Left ventricle myocardium superior (tissue), 1 donor: ENCODE results near the gene DGKI. TPM values are rescaled to one million over a fixed set of nuclear protein-coding genes. Genes with fewer than 3 reads are reported as not detected.
"Not testable (repeated sequence)": the region's sequence is repeated elsewhere in the genome, so short reads cannot be mapped to it uniquely, and the experiment has no call there.

Source experiments
- ATAC-seq: fragments of 200-7000 bp; cut with Tn5 transposase; one replicate; pipeline ENCODE4 v1.9.1; 2020; ENCODE audit warnings: mild to moderate bottlenecking, moderate library complexity
- DNase-seq: peaks from one replicate; pipeline ENCODE4 v3.0.0-alpha.2; 2020
- intact Hi-C: fragments of 100-400 bp; cut with micrococcal nuclease; formaldehyde crosslinking; loops from one replicate; pipeline ENCODE4 v1.11.0; 2022
- total RNA-seq: library from RNA; stranded (reverse); fragmentation: NEBNext Ultra II Directional; extraction: Animal tissue kit (Norgen Biotek cat#: 25700); gene quantifications from one replicate; pipeline ENCODE4 v1.2.1, GENCODE V29; 2021
- donor health status: DM: no; HTN: yes; CAD: no; lungs with severe emphysema.

DGKI gene
- total RNA-seq, 1 donor from 2014 or later: 0.47 TPM

GRCh38 chr7:137475966-137476365, 370.8 kb downstream of the DGKI start:
- ATAC-seq (no peak), DNase-seq (no peak)
- intact Hi-C loops: no loop called here

GRCh38 chr7:137474540-137475026, 372.2 kb downstream of the DGKI start:
- DNase-seq (peak; percentile 34), ATAC-seq (no peak)
- intact Hi-C loops: no loop called here

DNA sequence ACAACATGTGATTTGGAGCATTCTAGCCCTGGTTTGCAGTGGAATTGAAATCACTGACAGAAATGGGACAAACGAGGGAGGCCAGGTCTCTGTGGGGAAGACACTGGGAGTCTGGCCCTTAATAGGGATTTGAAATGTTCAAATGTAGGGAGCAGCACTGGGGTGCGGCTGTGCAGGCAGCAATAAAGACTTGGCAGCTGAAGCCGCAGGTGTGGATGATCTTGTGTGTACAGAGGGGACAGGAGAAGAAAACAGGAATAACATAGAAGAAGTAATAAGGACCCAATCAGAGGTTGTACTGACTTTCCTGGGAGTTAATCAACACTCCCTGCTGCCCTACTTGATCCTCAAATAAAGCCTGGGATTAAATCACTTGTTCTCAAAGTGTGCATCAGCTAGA, 375.6 kb downstream of the DGKI start:
- intact Hi-C loops: no loop called here
- no peak for ATAC-seq

DNA sequence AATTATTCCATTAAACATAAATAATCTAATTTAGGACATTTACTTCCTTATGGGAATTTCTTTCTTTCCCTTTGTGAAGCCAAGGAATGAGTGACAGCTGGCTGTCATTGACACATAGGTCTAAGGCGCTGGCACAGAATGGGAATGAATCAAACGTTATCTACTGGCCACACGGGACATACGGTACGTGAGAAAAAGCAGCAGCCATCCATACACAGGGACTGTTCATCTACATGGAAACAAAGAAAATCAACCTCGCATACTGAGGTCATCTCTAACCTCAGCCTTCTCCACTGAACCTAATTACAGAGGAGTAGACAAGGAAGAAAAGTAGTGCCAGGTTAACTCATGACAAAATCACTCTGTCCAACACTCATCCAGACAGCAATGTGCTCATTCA, 376.9 kb downstream of the DGKI start:
- no peak for DNase-seq
- no peak for ATAC-seq
- intact Hi-C loops: no loop called here

More for the DNA sequence above, 375.6 kb downstream of the DGKI start:
- no peak for DNase-seq

DNA sequence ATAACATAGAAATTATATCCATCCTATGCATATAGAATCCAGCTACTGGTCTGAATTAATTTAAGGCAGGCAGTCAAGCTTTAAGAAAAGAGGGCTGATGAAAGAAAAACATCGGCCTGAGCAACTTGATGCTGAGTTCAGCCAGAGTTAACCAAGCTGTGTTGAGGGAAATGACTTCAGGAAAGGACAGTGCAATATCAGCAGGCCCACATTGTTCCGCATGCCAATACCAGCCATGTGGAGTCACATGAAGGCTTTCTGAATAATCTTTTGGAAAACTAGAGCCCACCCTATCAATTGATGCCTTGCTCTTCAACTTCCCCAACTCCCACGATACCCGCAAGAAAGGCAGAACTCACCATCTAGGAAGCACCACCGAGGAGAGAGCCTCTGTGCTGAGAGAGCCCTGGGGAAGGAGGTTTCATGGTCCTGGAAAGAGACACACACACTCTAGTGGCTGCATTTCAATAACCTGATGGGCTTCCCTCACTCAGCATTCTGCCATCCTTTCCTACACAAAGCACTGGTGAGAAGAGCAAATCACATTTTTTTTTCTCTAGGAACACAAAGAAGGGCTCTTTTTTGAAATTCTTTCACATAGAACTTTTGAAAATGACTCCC, 377.5 kb downstream of the DGKI start:
- DNase-seq: no peak
- intact Hi-C loops: no loop called here
- ATAC-seq: no peak

GRCh38 chr7:137462847-137463246, 383.9 kb downstream of the DGKI start:
- ATAC-seq: no peak
- intact Hi-C loops: no loop called here
- no peak for DNase-seq

GRCh38 chr7:137462074-137462715, 384.6 kb downstream of the DGKI start:
- no peak for DNase-seq
- intact Hi-C loops: no loop called here

GRCh38 chr7:137458399-137458798, 388.4 kb downstream of the DGKI start:
- DNase-seq (no peak), ATAC-seq (no peak)
- intact Hi-C loops: no loop called here

More at GRCh38 chr7:137462074-137462715, 384.6 kb downstream of the DGKI start:
- ATAC-seq: no peak

DNA sequence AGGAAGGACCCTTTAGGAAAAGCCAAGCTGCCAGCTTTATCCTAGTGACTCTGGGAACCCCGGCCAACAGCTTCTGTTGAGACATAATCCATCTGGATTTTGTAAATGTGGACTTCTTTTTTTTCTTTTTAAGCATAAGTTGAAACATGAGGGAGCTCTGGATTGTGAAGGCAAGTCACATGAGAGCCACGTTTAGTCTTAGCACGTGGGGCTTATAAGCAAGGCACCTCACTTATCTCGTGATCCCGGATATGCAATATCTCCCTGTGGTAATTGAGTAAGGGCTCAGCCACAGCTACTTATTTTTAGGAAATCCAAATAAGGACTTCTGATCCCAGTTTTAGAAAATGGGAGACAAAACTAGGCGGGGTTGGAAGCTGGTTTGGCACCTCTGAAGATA, 392.0 kb downstream of the DGKI start:
- intact Hi-C loops: no loop called here
- DNase-seq (peak; percentile 38), ATAC-seq (peak; percentile 96)

- ATAC-seq (peak; percentile 72), DNase-seq (no peak)
- intact Hi-C loops: no loop called here
Observed at GRCh38 chr7:137454246-137454724, 392.5 kb downstream of the DGKI start.

DNA sequence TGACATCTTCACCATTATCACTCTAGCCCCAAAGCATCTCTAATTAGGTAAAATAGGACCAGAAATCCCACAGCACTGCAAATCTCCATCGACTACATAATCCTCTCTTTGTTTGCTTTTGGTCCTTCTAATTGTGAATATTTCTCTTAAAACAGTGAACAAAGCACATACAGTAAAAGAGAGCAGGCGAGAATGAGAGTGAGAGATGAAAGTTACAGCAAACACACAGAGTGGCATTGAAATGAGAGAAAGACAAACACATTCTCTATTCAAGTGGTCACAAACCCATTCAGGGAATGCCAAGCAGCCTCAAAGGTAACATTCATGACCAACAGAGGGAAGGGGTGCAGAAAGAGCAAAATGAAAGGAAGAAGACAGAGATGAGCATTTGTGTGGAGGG, 393.4 kb downstream of the DGKI start:
- no peak for DNase-seq
- no peak for ATAC-seq
- intact Hi-C loops: no loop called here

DNA sequence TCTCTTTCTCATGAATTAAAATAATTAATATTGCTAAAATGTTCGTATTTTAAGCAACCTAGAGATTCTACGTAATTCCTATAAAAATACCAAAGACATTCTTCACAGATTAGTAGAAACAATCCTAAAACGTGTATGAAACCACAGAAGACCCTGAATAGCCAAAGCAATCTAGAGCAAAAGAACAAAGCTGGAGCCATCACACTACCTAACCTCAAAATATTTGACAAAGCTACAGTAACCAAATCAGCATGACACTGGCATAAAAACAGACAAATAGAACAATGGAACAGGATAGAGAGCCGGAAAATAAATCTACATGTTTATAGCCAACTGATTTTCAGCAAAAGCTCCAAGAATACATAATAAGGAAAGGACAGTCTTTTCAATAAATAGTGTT, 397.8 kb downstream of the DGKI start:
- ATAC-seq (no peak), DNase-seq (no peak)
- intact Hi-C loops: no loop called here

DNA sequence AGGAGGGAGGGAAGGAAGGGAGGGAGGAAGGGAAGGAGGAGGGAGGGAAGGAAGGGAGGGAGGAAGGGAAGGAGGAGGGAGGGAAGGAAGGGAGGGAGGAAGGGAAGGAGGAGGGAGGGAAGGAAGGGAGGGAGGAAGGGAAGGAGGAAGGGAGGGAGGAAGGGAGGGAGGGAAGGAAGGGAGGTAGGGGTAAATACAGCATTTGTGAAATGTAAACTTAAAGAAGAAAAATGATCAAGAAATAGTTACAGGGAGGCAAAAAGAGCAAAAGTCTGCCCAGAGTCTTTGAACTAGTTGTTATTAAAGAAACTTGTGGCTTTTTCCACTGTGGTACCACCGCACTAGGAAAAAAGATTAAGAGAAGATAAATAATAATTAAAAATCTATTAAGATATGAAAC, 398.2 kb downstream of the DGKI start:
- ATAC-seq: not testable (repeated sequence)

DNA sequence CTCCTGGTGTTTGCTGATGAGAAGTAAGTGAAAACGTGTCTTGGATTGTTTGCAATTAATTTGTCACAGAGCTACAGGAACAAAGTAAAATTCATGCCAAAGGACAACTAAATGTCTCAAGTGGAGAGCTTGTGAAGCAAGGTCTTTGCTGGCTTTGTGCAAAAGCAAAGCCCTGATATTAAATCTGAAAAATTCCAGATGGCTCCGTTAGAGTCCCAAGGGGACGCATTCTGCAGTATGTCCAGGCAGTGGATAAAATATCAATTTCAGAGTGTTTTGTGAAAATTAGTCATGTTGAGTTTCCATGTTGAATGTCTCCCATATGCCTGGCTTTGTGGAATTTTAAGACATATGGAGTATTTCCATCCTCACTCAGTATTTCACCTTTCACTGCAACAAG, 400.7 kb downstream of the DGKI start:
- intact Hi-C loops: no loop called here
- DNase-seq (no peak), ATAC-seq (peak; percentile 83)

More for the DNA sequence above, 398.2 kb downstream of the DGKI start:
- intact Hi-C loops, DNase-seq: not testable (repeated sequence)

- intact Hi-C loops: no loop called here
- ATAC-seq: no peak
- DNase-seq: no peak
Observed at GRCh38 chr7:137445268-137445667, 401.5 kb downstream of the DGKI start.

GRCh38 chr7:137443616-137444015, 403.2 kb downstream of the DGKI start:
- ATAC-seq: no peak
- no peak for DNase-seq
- intact Hi-C loops: no loop called here

- no peak for DNase-seq
- intact Hi-C loops: no loop called here
- peak; percentile 81 for ATAC-seq
Observed at GRCh38 chr7:137441451-137441850, 405.3 kb downstream of the DGKI start.

DNA sequence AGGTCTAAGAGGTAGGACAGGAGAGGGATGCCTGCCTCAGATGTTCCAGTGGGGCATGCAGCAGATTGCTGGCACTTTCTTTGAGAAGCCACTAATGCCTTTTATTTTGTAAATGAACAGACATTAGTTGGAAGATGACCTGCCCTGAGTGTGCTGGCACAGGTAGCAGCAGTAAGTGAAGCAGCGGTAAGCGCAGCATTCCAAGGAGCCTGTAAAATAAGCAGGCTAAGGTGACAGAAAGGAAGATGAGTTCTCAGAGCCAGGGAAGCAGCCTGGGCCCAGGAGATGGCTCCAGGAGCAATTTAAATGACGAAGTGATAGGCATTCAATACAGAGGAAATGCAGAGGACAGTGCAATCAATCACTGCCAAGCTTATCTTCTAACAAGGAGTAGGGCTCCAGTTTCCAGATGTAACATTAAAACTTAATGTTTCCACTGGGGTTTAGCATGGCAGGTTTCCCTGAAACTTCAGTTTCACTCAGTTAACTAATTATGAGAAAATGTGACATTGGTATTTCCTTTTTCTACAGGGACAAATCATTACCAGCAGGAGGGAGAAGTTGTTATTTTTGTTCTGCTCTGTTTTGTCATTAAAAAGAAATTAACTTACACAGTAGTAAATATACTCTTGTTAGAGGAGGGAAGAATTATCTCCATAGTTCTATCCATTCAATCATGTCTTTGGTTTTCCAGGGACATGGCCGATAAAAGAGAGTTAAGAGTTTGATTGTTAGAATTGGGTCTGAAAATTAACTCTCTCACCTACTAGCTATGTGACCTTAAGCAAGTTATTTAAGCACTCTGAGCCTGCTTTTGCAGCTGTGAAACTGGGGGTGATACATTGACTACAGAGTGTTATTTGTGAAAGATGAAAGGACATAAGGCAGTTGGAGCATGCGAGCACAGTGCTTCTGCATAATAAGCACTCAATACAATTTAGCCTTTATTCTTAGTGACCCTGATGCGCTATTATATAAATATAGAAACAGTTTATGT, 406.6 kb downstream of the DGKI start:
- ATAC-seq (peak; percentile 67), DNase-seq (no peak)
- intact Hi-C loops: no loop called here

DNA sequence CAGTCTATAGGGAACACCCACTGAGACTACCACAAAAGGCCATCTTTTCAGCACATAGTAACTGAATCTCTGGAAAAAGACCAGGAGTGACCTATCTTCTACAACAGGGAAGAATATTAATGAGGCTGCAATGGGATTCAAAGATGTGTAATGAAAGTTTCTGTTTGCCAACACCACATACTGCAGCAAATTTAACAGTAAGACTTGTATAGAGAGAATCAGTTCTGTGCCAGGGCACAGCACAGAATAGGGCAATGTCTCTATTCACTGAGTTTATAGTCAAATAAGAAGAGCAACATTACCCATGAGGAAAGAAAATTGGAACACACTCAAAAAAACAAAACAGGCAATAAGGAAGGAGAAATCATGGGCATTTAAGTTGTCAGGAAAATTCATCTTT, 411.8 kb downstream of the DGKI start:
- DNase-seq (no peak), ATAC-seq (no peak)
- intact Hi-C loops: no loop called here

DNA sequence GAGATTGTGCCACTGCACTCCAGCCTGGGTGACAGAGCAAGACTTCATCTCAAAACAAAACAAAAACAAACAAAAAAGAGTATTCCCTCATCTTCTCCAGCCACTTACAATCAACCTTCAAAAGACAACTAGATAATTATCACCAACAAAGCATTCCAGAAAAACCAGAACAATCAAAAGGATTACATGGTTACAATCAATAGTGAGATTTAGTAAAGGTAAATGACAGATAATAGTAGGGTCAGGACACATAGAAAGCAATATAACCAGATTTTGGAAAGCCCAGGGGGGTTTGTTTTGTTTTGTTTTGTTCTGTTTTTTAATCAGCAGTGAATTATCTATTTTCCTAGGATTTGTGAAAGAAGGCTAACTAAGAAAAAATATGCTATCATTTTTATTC, 412.2 kb downstream of the DGKI start:
- no peak for ATAC-seq

More for the DNA sequence above, 412.2 kb downstream of the DGKI start:
- intact Hi-C loops: no loop called here
- no peak for DNase-seq
